NCI-H2081 treated with DMSO at 0.1 percent for 48 hours (cell line): Measurements from ENCODE around the gene NYAP2.

Experiments
- DNase-seq: peaks from one replicate; lab custom pipeline; 2025; lab: John Stamatoyannopoulos, UW

NYAP2 gene

GRCh38 chr2:225630824-225631533 lies 231.5 kb downstream of the NYAP2 start:
- no peak for DNase-seq

GRCh38 chr2:225632351-225632750 lies 232.8 kb downstream of the NYAP2 start:
- DNase-seq: no peak

- no peak for DNase-seq
Observed at GRCh38 chr2:225636558-225636957, 237.0 kb downstream of the NYAP2 start.

GRCh38 chr2:225637259-225637658 lies 237.7 kb downstream of the NYAP2 start:
- no peak for DNase-seq

GRCh38 chr2:225640550-225640949 lies 241.0 kb downstream of the NYAP2 start:
- no peak for DNase-seq

GRCh38 chr2:225649274-225649673 lies 249.8 kb downstream of the NYAP2 start:
- DNase-seq: no peak

- DNase-seq: no peak
Observed at GRCh38 chr2:225650041-225650440, 250.5 kb downstream of the NYAP2 start.

- peak; percentile 9 for DNase-seq
Observed at GRCh38 chr2:225660262-225661131, 261.0 kb downstream of the NYAP2 start.

- DNase-seq: no peak
Observed at GRCh38 chr2:225662101-225662500, 262.6 kb downstream of the NYAP2 start.

GRCh38 chr2:225667445-225667844 lies 267.9 kb downstream of the NYAP2 start:
- no peak for DNase-seq

- DNase-seq: peak; percentile 12
Observed at GRCh38 chr2:225668606-225669266, 269.2 kb downstream of the NYAP2 start.

GRCh38 chr2:225670111-225670974 lies 270.8 kb downstream of the NYAP2 start:
- DNase-seq: peak; percentile 6

- no peak for DNase-seq
Observed at GRCh38 chr2:225678792-225679191, 279.3 kb downstream of the NYAP2 start.

GRCh38 chr2:225683258-225683657 lies 283.7 kb downstream of the NYAP2 start:
- DNase-seq: no peak

- DNase-seq: no peak
Observed at GRCh38 chr2:225690153-225690552, 290.6 kb downstream of the NYAP2 start.

- DNase-seq: no peak
Observed at GRCh38 chr2:225691711-225692110, 292.2 kb downstream of the NYAP2 start.

GRCh38 chr2:225693259-225693658 lies 293.7 kb downstream of the NYAP2 start:
- no peak for DNase-seq

- DNase-seq: no peak
Observed at GRCh38 chr2:225694664-225695063, 295.2 kb downstream of the NYAP2 start.

GRCh38 chr2:225697936-225698335 lies 298.4 kb downstream of the NYAP2 start:
- no peak for DNase-seq
